Keratinocyte (primary cell): ENCODE measurements around the gene NECTIN4. TPM values are rescaled to one million over a fixed set of nuclear protein-coding genes. Genes with fewer than 3 reads are reported as not detected.

Source experiments
- DNase-seq: peaks from one replicate; pipeline ENCODE4 v3.0.0-alpha.2; 2011; ENCODE audit warnings: low read depth, missing footprints, low spot score
- FAIRE-seq: peaks from 2 replicates; lab custom pipeline; 2011; peaks lifted over from hg19 to GRCh38; lab: Jason Lieb, UNC
- H2AFZ ChIP-seq: 2 replicates; pipeline ENCODE4 v1.6.0; 2012; ENCODE audit warnings: low read length, control low read depth, inconsistent platforms; ENCODE audit not compliant: control insufficient read depth
- H3K27ac ChIP-seq: 2 replicates; pipeline ENCODE4 v1.5.1; 2011; ENCODE audit warnings: low read length; ENCODE audit not compliant: control insufficient read depth, insufficient read depth
- H3K27me3 ChIP-seq: 3 replicates; pipeline ENCODE4 v1.6.0; 2011; ENCODE audit warnings: low read length; ENCODE audit not compliant: control insufficient read depth, insufficient read depth; ENCODE audit errors: extremely low read depth
- H3K36me3 ChIP-seq, 2 experiments: 2 replicates in 1 of 2; 3 replicates in 1 of 2; pipeline ENCODE4 v1.5.1; 2011; ENCODE audit warnings: low read length in 2 of 2, mild to moderate bottlenecking in 1 of 2; ENCODE audit not compliant: control insufficient read depth in 2 of 2, insufficient read depth in 2 of 2; ENCODE audit errors: extremely low read depth in 1 of 2
- H3K4me1 ChIP-seq: 3 replicates; pipeline ENCODE4 v1.5.1; 2011; ENCODE audit warnings: low read length; ENCODE audit not compliant: control insufficient read depth, insufficient read depth; ENCODE audit errors: extremely low read depth
- H3K4me2 ChIP-seq: 3 replicates; pipeline ENCODE4 v1.6.0; 2011; ENCODE audit warnings: low read depth, low read length; ENCODE audit not compliant: control insufficient read depth, insufficient read depth; ENCODE audit errors: extremely low read depth
- H3K4me3 ChIP-seq, 3 experiments: fragments of 200-600 bp in 1 of 3; sonication (generic) in 1 of 3; 2 replicates in 2 of 3; 3 replicates in 1 of 3; pipeline ENCODE4 v1.5.1; 2011 to 2016; ENCODE audit warnings: low read length in 3 of 3, mild to moderate bottlenecking in 3 of 3, control low read depth in 2 of 3, inconsistent platforms in 1 of 3, low read depth in 1 of 3, mixed read lengths in 1 of 3, mixed run types in 1 of 3, moderate library complexity in 1 of 3; ENCODE audit not compliant: control insufficient read depth in 2 of 3, insufficient read depth in 2 of 3; ENCODE audit errors: extremely low read depth in 1 of 3
- H3K79me2 ChIP-seq: 2 replicates; pipeline ENCODE4 v1.6.0; 2012; ENCODE audit warnings: low read length; ENCODE audit not compliant: control insufficient read depth, insufficient read depth
- H3K9ac ChIP-seq: 3 replicates; pipeline ENCODE4 v1.6.0; 2011; ENCODE audit warnings: low read length; ENCODE audit not compliant: control insufficient read depth, insufficient read depth; ENCODE audit errors: extremely low read depth
- H3K9me1 ChIP-seq: 3 replicates; pipeline ENCODE4 v1.6.0; 2011; ENCODE audit warnings: low read length; ENCODE audit not compliant: control insufficient read depth, insufficient read depth; ENCODE audit errors: extremely low read depth
- H3K9me3 ChIP-seq: 2 replicates; pipeline ENCODE4 v1.5.1; 2012; ENCODE audit warnings: low read depth, low read length; ENCODE audit not compliant: control insufficient read depth
- H4K20me1 ChIP-seq: 3 replicates; pipeline ENCODE4 v1.6.0; 2011; ENCODE audit warnings: low read length; ENCODE audit not compliant: control insufficient read depth, insufficient read depth; ENCODE audit errors: extremely low read depth
- CTCF ChIP-seq, 3 experiments: IDR thresholded peaks in 1 of 3; conservative IDR thresholded peaks in 1 of 3; optimal IDR thresholded peaks in 1 of 3; 2 replicates in 2 of 3; 3 replicates in 1 of 3; pipeline versions ENCODE3 to v1.5.1; 2011; ENCODE audit warnings: low read length in 3 of 3, mild to moderate bottlenecking in 3 of 3, moderate library complexity in 2 of 3, control low read depth in 1 of 3, inconsistent platforms in 1 of 3; ENCODE audit not compliant: insufficient read depth in 2 of 3; ENCODE audit errors: extremely low read depth in 1 of 3
- EZH2 ChIP-seq: IDR thresholded peaks from one replicate; pipeline ENCODE4 v1.6.1; 2012; ENCODE audit warnings: inconsistent platforms, mild to moderate bottlenecking, low read length, moderate library complexity
- dilution Hi-C: fragments of 300-500 bp; cut with MboI; formaldehyde crosslinking; loops from one replicate; pipeline ENCODE4 v1.7.0; 2020; ENCODE audit warnings: low sequenced_read_pairs; ENCODE audit not compliant: extremely low pct_ligation_motif_present
- polyA plus RNA-seq, 5 experiments: library from polyadenylated mRNA; depleted of rRNA in 3 of 5; stranded (reverse) in 3 of 5; stranded (forward) in 1 of 5; unstranded in 1 of 5; fragments of >200 nt; gene quantifications; 1 replicate in 1 of 5; 2 replicates in 3 of 5; 3 replicates in 1 of 5; pipeline versions ENCODE4 v1.2.1 to v1.2.3, GENCODE V29; 2011 to 2012; ENCODE audit warnings: missing spikeins in 2 of 5, low read depth in 1 of 5, low replicate concordance in 1 of 5

Gene NECTIN4
- polyA plus RNA-seq, 1 donor (not counting 4 experiments of a cell fraction or from before 2014, with no cell fraction given) = 8.6 TPM

DNA sequence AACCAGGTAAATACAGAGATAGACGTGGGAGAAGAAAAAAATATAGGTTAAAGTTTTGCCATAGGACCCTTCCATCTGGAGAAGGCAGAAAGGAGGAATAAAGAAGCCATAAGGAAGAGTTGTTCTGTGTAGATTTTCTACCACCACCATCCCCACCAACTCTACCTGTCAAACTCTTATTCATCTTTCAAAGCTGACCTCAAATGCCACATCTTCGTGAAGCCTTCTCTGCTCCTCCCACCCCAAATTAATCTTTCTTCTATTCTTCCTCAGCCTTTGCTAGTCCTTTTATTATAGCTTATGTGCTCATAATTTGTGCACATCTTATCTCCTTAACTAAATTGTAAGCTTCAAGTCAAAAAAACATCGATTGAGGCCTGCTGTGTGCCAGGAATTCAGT lies 1.3 kb upstream of the NECTIN4 start:
- no peak for DNase-seq
- Histone ChIP-seq H3K9ac (no peak overlapping the region), H3K79me2 (no peaks in the 10 kb centered on the region), H3K4me2 (no peak overlapping the region), H3K9me1 (no peaks in the 10 kb centered on the region), H3K27me3 (no peaks in the 10 kb centered on the region), H3K4me3 (no peak overlapping the region), H4K20me1 (no peaks in the 10 kb centered on the region), H3K36me3 (no peaks in the 10 kb centered on the region), H2AFZ (no peak overlapping the region), H3K9me3 (no peaks in the 10 kb centered on the region), H3K4me1 (peaks cover 46% of the 10 kb centered on the region), H3K27ac (no peak overlapping the region)
- TF ChIP-seq CTCF (optimal IDR thresholded peaks at IDR 0.05 in 1 of 3, IDR thresholded peaks at IDR 0.05 in 1 of 3, conservative IDR thresholded peaks at IDR 0.05 in 1 of 3; ENCODE audit: extremely low read depth in 1 of 3, insufficient read depth in 2 of 3, low read length in 3 of 3) = no peak
- TF ChIP-seq EZH2 = no peak
- dilution Hi-C loops = no loop called here
- no peak for FAIRE-seq

DNA sequence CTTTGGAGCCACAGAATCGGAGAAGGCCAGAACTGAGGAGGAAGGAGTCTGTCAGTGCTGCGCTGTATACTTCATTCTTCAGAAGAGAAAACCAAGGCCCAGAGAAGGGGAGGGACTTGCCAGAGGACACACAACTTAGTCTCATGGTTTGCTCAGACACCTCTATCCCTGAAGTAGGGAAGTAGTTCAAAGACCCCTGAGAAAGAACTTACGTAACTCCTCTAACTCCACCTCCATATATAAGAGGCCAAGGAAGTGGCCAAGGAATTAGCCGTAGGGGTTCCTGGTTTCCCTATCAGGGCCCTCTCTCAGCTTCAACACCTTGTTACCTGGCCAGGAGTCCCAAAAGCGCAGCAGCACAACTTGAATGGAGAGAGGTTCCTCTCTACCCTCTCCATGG lies 580 bp upstream of the NECTIN4 start:
- peak overlapping the region; percentile 12 for H3K9ac ChIP-seq
- no peak for TF ChIP-seq CTCF (optimal IDR thresholded peaks at IDR 0.05 in 1 of 3, IDR thresholded peaks at IDR 0.05 in 1 of 3, conservative IDR thresholded peaks at IDR 0.05 in 1 of 3; ENCODE audit: extremely low read depth in 1 of 3, insufficient read depth in 2 of 3, low read length in 3 of 3)
- no peak for TF ChIP-seq EZH2
- H3K27ac ChIP-seq = no peak overlapping the region
- peaks cover 53% of the 10 kb centered on the region for H3K4me1 ChIP-seq
- no peaks in the 10 kb centered on the region for H3K27me3 ChIP-seq
- H3K79me2 ChIP-seq = no peaks in the 10 kb centered on the region
- FAIRE-seq = no peak
- dilution Hi-C loops = no loop called here
- H3K9me1 ChIP-seq = no peaks in the 10 kb centered on the region
- no peak overlapping the region for H3K4me3 ChIP-seq
- H4K20me1 ChIP-seq = no peaks in the 10 kb centered on the region
- no peaks in the 10 kb centered on the region for H3K36me3 ChIP-seq
- no peaks in the 10 kb centered on the region for H3K9me3 ChIP-seq
- no peak for DNase-seq
- no peak overlapping the region for H3K4me2 ChIP-seq
- H2AFZ ChIP-seq = no peak overlapping the region
